Measurements from ENCODE around the gene AOPEP.
"Not testable (repeated sequence)": the region's sequence is repeated elsewhere in the genome, so short reads cannot be mapped to it uniquely, and the experiment has no call there.

The AOPEP gene

DNA sequence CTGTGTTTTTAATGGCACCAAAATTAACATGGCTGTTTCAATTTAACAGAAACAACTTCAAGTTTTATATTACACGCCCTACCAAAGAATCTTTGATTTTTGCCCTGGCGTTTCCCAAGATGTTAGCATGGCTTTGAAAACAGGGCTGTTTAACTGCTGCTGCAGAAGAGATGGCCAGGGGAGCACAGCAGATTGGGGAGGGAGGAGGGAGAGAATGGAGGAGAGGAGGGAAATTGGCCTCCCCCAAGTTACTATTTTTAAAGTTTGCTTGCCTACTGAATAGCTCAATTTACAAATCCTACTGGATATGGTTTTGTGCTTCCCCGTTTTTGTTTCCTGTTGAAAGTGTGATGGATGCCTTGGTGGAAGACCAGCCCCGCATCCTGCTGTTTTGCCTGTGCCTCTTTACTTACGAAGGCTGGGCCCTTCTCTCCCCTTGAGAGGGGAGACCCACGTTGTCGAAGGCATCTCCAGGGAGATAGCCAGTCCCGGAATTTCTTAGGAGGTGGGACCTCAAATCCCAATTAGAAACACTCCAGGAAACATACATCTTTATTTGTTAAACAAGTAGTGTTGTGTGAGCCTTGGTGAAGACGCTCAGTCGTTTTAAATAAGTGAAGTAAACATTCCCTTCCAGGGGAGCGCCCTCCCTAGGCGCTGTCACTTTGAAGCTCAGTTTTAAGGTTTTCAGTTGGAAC is 98.6 kb downstream of the AOPEP start:
- TF ChIP-seq, protein P1, sequence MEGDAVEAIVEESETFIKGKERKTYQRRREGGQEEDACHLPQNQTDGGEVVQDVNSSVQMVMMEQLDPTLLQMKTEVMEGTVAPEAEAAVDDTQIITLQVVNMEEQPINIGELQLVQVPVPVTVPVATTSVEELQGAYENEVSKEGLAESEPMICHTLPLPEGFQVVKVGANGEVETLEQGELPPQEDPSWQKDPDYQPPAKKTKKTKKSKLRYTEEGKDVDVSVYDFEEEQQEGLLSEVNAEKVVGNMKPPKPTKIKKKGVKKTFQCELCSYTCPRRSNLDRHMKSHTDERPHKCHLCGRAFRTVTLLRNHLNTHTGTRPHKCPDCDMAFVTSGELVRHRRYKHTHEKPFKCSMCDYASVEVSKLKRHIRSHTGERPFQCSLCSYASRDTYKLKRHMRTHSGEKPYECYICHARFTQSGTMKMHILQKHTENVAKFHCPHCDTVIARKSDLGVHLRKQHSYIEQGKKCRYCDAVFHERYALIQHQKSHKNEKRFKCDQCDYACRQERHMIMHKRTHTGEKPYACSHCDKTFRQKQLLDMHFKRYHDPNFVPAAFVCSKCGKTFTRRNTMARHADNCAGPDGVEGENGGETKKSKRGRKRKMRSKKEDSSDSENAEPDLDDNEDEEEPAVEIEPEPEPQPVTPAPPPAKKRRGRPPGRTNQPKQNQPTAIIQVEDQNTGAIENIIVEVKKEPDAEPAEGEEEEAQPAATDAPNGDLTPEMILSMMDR (conservative IDR thresholded peaks at IDR 0.05) = no peak
- H3K27ac ChIP-seq = peak overlapping the region; percentile 85; the same call in 1 of the 2 replicates

DNA sequence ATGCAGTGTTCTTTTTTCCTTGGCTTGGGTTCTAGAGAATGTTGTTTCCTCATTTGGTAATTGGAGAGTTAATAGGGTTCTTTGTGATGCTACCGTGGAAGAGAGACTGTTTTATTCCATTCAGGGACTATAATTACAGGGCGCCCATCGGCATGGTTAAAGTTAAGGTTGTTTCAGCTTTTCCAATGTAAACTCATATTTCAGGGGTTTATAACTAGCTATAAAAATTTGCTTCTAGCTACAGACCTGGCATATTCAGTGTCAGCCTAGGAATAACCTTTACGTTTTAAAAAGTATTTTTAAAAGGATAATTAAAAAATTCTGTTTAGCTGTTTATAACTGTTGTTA is 99.1 kb downstream of the AOPEP start:
- TF ChIP-seq, protein P1 (conservative IDR thresholded peaks at IDR 0.05) = no peak
- H3K27ac ChIP-seq = peak overlapping the region; percentile 85; the same call in 1 of the 2 replicates

DNA sequence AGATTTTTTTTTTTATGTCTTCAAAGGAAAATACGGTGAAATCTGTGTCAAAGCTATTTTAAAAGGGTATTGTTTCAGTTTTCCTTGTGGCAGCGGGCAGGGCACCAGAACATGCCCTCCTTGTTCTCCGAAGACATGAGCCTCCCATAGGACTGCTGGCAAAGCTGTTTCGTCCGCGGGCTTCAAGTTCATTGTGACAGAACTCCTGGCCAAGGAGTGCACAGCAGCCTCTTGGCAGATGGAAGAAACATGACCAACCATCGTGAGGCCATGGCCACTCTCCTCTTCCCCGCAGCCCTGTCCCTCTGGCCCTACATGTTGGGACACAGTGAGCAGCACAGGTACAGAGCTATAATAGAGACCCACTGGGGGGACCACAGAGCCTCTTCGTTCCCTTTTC is 99.5 kb downstream of the AOPEP start:
- TF ChIP-seq, protein P1 (conservative IDR thresholded peaks at IDR 0.05) = no peak
- peak overlapping the region; percentile 85 for H3K27ac ChIP-seq

DNA sequence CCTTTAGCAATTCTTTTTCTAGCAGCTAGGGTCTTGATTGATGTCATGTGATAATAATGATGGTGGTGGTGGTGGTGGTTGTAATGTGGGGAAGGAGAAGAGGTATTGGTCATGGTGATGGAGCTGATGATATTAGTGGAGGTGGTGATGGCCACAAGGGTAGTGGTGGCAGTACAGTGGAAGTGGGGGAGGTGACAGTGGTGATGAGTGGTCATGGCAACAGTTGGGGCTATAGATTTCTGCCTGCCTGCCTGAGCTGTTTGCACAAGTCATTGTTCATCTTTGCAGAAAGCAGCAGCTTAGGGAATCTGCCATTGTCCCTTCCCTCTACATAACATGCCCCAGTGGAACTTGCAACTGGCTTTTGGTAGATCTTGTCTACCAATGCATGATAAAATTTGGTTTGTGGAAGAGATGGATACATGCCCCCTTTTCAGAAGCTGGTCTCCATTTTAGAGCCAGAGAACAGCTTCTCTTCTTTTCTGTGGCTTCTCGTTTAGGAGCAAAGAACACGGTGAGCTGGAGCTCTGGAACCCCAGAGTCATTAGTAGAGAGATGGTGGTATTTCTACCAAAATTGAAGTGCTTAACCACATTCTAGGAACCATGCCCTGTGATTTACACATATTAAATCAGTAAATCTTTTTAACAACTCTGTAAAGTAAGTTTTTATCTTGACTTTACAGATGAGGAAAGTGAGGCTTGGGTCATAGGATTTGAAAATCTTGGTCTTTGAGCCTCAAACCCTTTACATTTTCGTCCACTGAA is 100.3 kb downstream of the AOPEP start:
- H3K27ac ChIP-seq = peak overlapping the region; percentile 85
- TF ChIP-seq, protein P1 (conservative IDR thresholded peaks at IDR 0.05) = no peak

DNA sequence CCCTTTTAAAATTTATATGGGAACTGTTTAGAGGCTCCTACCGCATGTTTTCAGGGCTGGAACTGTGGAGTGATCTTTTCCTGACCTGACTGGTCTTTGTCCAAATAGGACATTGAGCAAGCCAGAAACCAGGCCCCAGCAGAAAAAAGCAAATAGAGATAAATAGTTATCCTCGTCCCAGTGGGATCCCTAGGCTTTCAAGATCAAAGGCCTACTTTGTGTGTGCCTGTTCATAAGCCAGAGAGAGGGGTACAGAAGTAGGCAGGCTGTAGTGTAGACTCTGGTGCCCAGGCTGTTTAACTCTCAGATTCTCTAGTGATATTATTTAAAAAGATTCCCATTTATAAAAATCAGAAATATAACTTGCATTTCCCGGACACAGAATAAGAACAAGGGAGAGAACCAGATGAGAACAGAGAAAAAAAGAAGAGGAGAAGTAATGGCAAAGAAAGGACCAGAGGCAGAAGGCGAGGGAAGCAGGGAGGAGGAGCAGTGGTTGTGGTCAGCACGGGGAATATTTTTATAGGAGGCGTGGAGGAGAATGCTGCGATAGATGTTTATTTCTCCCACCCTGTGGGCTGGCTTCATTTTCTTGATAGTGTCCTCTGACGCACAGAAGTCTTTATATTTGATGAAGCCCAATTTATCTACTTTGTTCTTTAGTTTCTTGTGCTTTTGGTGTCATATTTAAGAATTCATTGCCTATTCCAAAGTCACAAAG is 101.2 kb downstream of the AOPEP start:
- TF ChIP-seq, protein P1 (conservative IDR thresholded peaks at IDR 0.05) = no peak
- H3K27ac ChIP-seq = peak overlapping the region; percentile 85

DNA sequence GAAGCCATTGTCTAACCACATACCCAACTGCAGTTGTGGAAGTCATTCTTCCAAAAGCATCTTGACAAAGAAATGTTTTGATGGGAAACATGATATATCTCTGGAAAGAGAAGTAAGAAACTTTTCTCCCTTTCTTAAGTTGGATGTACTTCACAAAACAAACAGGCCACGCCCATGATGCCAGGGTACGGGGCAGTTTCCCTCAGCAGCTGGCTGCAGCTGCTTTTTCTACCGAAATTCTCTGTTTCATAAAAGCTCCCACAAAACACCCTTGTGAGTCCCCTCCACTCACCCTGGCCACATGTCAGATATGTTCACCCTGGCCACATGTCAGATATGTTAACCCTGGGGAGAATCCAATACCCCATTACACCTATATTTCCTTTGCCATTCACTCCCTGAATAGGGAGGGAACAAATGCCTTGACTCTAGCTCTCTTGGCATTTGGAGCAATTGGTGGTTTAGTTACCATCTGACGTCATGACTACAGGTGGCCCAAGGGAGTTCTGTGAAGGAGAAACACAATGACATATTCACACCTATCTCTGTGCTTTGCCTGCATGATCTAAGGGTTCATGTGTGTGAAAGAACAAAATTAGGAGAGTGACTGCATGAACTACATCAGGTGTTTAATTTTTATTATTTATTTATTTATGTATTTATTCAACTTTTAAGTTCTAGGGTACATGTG is 103.0 kb downstream of the AOPEP start:
- peak overlapping the region; percentile 85 for H3K27ac ChIP-seq
- TF ChIP-seq, protein P1 (conservative IDR thresholded peaks at IDR 0.05) = no peak

DNA sequence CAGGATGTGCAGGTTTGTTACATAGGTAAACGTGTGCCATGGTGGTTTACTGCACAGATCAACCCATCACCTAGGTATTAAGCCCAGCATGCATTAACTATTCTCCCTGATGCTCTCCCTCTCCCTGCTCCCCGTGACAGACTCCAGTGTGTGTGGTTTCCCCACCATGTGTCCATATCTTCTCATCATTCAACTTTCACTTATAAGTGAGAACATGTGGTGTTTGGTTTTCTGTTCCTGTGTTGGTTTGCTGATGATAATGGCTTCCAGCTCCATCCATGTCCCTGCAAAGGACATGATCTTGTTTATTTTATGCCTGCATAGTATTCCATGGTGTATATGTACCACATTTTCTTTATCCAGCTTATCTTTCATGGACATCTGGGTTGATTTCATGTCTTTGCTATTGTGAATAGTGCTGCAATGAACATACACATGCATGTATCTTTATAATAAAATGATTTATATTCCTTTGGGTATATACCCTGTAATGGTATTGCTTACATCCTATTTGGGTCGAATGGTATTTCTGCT is 103.6 kb downstream of the AOPEP start:
- H3K27ac ChIP-seq = not testable (repeated sequence)
